Epithelial cell of esophagus (primary cell): ENCODE data around the gene PEX12.

Source experiments
- DNase-seq: peaks from one replicate; pipeline ENCODE4 v3.0.0; 2010; ENCODE audit warnings: low read depth
- H3K4me3 ChIP-seq: 2 replicates; pipeline ENCODE4 v1.5.1; 2011; ENCODE audit warnings: mild to moderate bottlenecking, low read length, control low read depth
- TF ChIP-seq, protein P1 (sequence below): IDR thresholded peaks from 2 replicates; pipeline ENCODE4 v1.5.1; 2011; ENCODE audit warnings: low read depth, mild to moderate bottlenecking, low read length, control low read depth, inconsistent platforms; ENCODE audit not compliant: insufficient read depth; ENCODE audit errors: missing control alignments

The PEX12 gene

GRCh38 chr17:35559495-35560210, 18.7 kb downstream of the PEX12 start:
- TF ChIP-seq, protein P1, sequence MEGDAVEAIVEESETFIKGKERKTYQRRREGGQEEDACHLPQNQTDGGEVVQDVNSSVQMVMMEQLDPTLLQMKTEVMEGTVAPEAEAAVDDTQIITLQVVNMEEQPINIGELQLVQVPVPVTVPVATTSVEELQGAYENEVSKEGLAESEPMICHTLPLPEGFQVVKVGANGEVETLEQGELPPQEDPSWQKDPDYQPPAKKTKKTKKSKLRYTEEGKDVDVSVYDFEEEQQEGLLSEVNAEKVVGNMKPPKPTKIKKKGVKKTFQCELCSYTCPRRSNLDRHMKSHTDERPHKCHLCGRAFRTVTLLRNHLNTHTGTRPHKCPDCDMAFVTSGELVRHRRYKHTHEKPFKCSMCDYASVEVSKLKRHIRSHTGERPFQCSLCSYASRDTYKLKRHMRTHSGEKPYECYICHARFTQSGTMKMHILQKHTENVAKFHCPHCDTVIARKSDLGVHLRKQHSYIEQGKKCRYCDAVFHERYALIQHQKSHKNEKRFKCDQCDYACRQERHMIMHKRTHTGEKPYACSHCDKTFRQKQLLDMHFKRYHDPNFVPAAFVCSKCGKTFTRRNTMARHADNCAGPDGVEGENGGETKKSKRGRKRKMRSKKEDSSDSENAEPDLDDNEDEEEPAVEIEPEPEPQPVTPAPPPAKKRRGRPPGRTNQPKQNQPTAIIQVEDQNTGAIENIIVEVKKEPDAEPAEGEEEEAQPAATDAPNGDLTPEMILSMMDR = no peak
- no peak overlapping the region for H3K4me3 ChIP-seq
- no peak for DNase-seq

GRCh38 chr17:35557353-35557752, 21.0 kb downstream of the PEX12 start:
- DNase-seq = no peak
- H3K4me3 ChIP-seq = no peak overlapping the region
- TF ChIP-seq, protein P1 = no peak

GRCh38 chr17:35555691-35556090, 22.7 kb downstream of the PEX12 start:
- DNase-seq = no peak
- no peak overlapping the region for H3K4me3 ChIP-seq
- TF ChIP-seq, protein P1 = no peak

DNA sequence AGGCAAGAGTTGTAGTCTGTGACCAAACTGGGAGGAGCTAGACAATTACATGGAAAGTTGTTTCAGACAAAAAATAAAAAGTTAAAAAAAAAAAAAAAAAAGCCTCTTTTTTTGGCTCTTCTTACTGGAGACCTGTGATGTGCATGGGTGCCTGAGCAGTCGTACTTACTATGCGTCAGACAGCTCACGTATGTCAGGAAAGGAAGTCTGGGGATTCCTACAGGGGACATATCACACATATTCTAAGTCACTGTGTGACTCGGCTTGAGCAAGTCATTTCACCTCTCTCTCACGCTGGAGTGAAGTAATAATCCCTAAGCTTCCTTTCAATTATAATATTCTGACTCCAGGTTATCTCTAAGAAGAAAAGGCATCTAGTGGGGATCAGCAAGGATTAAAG, 23.7 kb downstream of the PEX12 start:
- DNase-seq = peak; percentile 25
- no peak overlapping the region for H3K4me3 ChIP-seq
- TF ChIP-seq, protein P1 = no peak

- TF ChIP-seq, protein P1 = no peak
- no peak for DNase-seq
- H3K4me3 ChIP-seq = no peak overlapping the region
Observed at GRCh38 chr17:35553310-35553709, 25.1 kb downstream of the PEX12 start.

DNA sequence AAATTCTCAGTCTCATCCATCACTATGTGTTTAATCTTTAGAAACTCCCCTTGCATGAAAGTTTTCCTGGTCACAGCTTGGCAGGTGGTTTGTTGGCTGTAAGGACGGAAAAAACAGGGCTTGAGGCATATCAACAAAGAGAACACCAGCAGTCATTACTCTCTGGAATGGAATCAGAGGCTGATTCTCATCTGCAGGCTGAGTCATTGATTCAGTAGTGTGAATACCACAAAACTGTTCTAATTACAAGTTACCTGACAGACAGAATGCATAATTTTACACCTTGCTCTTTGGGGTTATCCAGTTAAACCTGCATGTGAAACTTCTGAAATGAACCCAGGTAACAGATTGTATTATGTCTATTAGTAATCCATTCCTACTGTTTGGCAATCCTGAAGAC, 29.4 kb downstream of the PEX12 start:
- TF ChIP-seq, protein P1 = no peak
- no peak overlapping the region for H3K4me3 ChIP-seq
- DNase-seq = peak; percentile 47
